Testis (tissue), 2 donors: ENCODE data around the gene GNB5.

Experiments used
- CTCF ChIP-seq, 3 experiments: fragments of 450-650 bp in 2 of 3; fragments of 200-600 bp in 1 of 3; sonication (generic) in 1 of 3; IDR thresholded peaks; one replicate each; pipeline ENCODE4 v1.5.1; 2016 to 2019; ENCODE audit warnings: antibody characterized with exemption in 3 of 3, mild to moderate bottlenecking in 2 of 3, moderate library complexity in 1 of 3
- POLR2A ChIP-seq: fragments of 450-650 bp; IDR thresholded peaks from one replicate; pipeline ENCODE4 v1.6.1; 2017; ENCODE audit warnings: antibody characterized with exemption, mild to moderate bottlenecking, moderate library complexity

GRCh38 chr15:52180196-52180835 is 10.9 kb downstream of the GNB5 start:
- TF ChIP-seq CTCF (IDR thresholded peaks at IDR 0.05) (no peak), POLR2A (no peak)
